ENCODE results near the gene CABP7. TPM values are rescaled to one million over a fixed set of nuclear protein-coding genes. Genes with fewer than 3 reads are reported as not detected.

The CABP7 gene
- polyA plus RNA-seq, 2 donors: 0.04 TPM

- peaks cover 0 to 20% of the 10 kb centered on the region in 2 donors for H3K36me3 ChIP-seq (ENCODE audit: control insufficient read depth in 2 of 2, insufficient read depth in 2 of 2, low read length in 1 of 2)
Observed at GRCh38 chr22:29738118-29738815, 18.5 kb downstream of the CABP7 start.

GRCh38 chr22:29739346-29739875, 19.6 kb downstream of the CABP7 start:
- H3K27ac ChIP-seq (ENCODE audit: low read depth in 2 of 2, low read length in 1 of 2): no peak overlapping the region
- no peaks in the 10 kb centered on the region for H3K27me3 ChIP-seq (ENCODE audit: control insufficient read depth in 1 of 2, insufficient read depth in 2 of 2, low read length in 2 of 2)
- H3K4me1 ChIP-seq (ENCODE audit: control insufficient read depth in 2 of 2, insufficient read depth in 2 of 2, low read length in 1 of 2): peaks cover 4 to 9% of the 10 kb centered on the region in 2 donors
- peaks cover 0 to 15% of the 10 kb centered on the region in 2 donors for H3K36me3 ChIP-seq (ENCODE audit: control insufficient read depth in 2 of 2, insufficient read depth in 2 of 2, low read length in 1 of 2)
- H3K4me3 ChIP-seq (ENCODE audit: low read depth in 1 of 2, low read length in 2 of 2): no peak overlapping the region
- WGBS, 2 donors: 89 to 91% methylated on average over 17 of the region's 17 CpGs
- H3K9me3 ChIP-seq (ENCODE audit: control insufficient read depth in 2 of 2, insufficient read depth in 1 of 2, low read depth in 1 of 2, low read length in 1 of 2): no peaks in the 10 kb centered on the region

More at GRCh38 chr22:29738118-29738815, 18.5 kb downstream of the CABP7 start:
- Histone ChIP-seq H3K4me1 (ENCODE audit: control insufficient read depth in 2 of 2, insufficient read depth in 2 of 2, low read length in 1 of 2) (peaks cover 8 to 16% of the 10 kb centered on the region in 2 donors), H3K4me3 (ENCODE audit: low read depth in 1 of 2, low read length in 2 of 2) (no peak overlapping the region), H3K9me3 (ENCODE audit: control insufficient read depth in 2 of 2, insufficient read depth in 1 of 2, low read depth in 1 of 2, low read length in 1 of 2) (no peaks in the 10 kb centered on the region), H3K27ac (ENCODE audit: low read depth in 2 of 2, low read length in 1 of 2) (no peak overlapping the region), H3K27me3 (ENCODE audit: control insufficient read depth in 1 of 2, insufficient read depth in 2 of 2, low read length in 2 of 2) (no peaks in the 10 kb centered on the region)
- 79 to 90% methylated on average over 14 to 15 of the region's 15 CpGs for WGBS, 2 donors

GRCh38 chr22:29740216-29740615, 20.4 kb downstream of the CABP7 start:
- WGBS, 2 donors: 95 to 96% methylated on average over 5 of the region's 5 CpGs
- Histone ChIP-seq H3K4me1 (ENCODE audit: control insufficient read depth in 2 of 2, insufficient read depth in 2 of 2, low read length in 1 of 2) (peaks cover 6 to 11% of the 10 kb centered on the region in 2 donors), H3K27me3 (ENCODE audit: control insufficient read depth in 1 of 2, insufficient read depth in 2 of 2, low read length in 2 of 2) (no peaks in the 10 kb centered on the region), H3K27ac (ENCODE audit: low read depth in 2 of 2, low read length in 1 of 2) (no peak overlapping the region), H3K9me3 (ENCODE audit: control insufficient read depth in 2 of 2, insufficient read depth in 1 of 2, low read depth in 1 of 2, low read length in 1 of 2) (no peaks in the 10 kb centered on the region), H3K36me3 (ENCODE audit: control insufficient read depth in 2 of 2, insufficient read depth in 2 of 2, low read length in 1 of 2) (peaks cover 0 to 16% of the 10 kb centered on the region in 2 donors), H3K4me3 (ENCODE audit: low read depth in 1 of 2, low read length in 2 of 2) (no peak overlapping the region)

GRCh38 chr22:29741926-29742325, 22.1 kb downstream of the CABP7 start:
- 73 to 84% methylated on average over 2 of the region's 2 CpGs for WGBS, 2 donors
- Histone ChIP-seq H3K27me3 (ENCODE audit: control insufficient read depth in 1 of 2, insufficient read depth in 2 of 2, low read length in 2 of 2) (no peaks in the 10 kb centered on the region), H3K9me3 (ENCODE audit: control insufficient read depth in 2 of 2, insufficient read depth in 1 of 2, low read depth in 1 of 2, low read length in 1 of 2) (no peaks in the 10 kb centered on the region), H3K36me3 (ENCODE audit: control insufficient read depth in 2 of 2, insufficient read depth in 2 of 2, low read length in 1 of 2) (peaks cover 0 to 17% of the 10 kb centered on the region in 2 donors), H3K4me1 (ENCODE audit: control insufficient read depth in 2 of 2, insufficient read depth in 2 of 2, low read length in 1 of 2) (peaks cover 7 to 16% of the 10 kb centered on the region in 2 donors), H3K4me3 (ENCODE audit: low read depth in 1 of 2, low read length in 2 of 2) (no peak overlapping the region), H3K27ac (ENCODE audit: low read depth in 2 of 2, low read length in 1 of 2) (no peak overlapping the region)

GRCh38 chr22:29742326-29742725, 22.5 kb downstream of the CABP7 start:
- Histone ChIP-seq H3K4me3 (ENCODE audit: low read depth in 1 of 2, low read length in 2 of 2) (no peak overlapping the region), H3K36me3 (ENCODE audit: control insufficient read depth in 2 of 2, insufficient read depth in 2 of 2, low read length in 1 of 2) (peaks cover under 1 to 17% of the 10 kb centered on the region in 2 donors), H3K9me3 (ENCODE audit: control insufficient read depth in 2 of 2, insufficient read depth in 1 of 2, low read depth in 1 of 2, low read length in 1 of 2) (no peaks in the 10 kb centered on the region), H3K27ac (ENCODE audit: low read depth in 2 of 2, low read length in 1 of 2) (no peak overlapping the region), H3K27me3 (ENCODE audit: control insufficient read depth in 1 of 2, insufficient read depth in 2 of 2, low read length in 2 of 2) (no peaks in the 10 kb centered on the region), H3K4me1 (ENCODE audit: control insufficient read depth in 2 of 2, insufficient read depth in 2 of 2, low read length in 1 of 2) (peaks cover 7 to 18% of the 10 kb centered on the region in 2 donors)
- 80 to 82% methylated on average over 13 of the region's 13 CpGs for WGBS, 2 donors

GRCh38 chr22:29744902-29745301, 25.1 kb downstream of the CABP7 start:
- Histone ChIP-seq H3K9me3 (ENCODE audit: control insufficient read depth in 2 of 2, insufficient read depth in 1 of 2, low read depth in 1 of 2, low read length in 1 of 2) (no peaks in the 10 kb centered on the region), H3K4me3 (ENCODE audit: low read depth in 1 of 2, low read length in 2 of 2) (no peak overlapping the region), H3K4me1 (ENCODE audit: control insufficient read depth in 2 of 2, insufficient read depth in 2 of 2, low read length in 1 of 2) (peaks cover 7 to 32% of the 10 kb centered on the region in 2 donors), H3K36me3 (ENCODE audit: control insufficient read depth in 2 of 2, insufficient read depth in 2 of 2, low read length in 1 of 2) (peaks cover 6 to 13% of the 10 kb centered on the region in 2 donors), H3K27me3 (ENCODE audit: control insufficient read depth in 1 of 2, insufficient read depth in 2 of 2, low read length in 2 of 2) (no peaks in the 10 kb centered on the region), H3K27ac (ENCODE audit: low read depth in 2 of 2, low read length in 1 of 2) (no peak overlapping the region)
- 28 to 52% methylated on average over 8 of the region's 8 CpGs for WGBS, 2 donors

- Histone ChIP-seq H3K27ac (ENCODE audit: low read depth in 2 of 2, low read length in 1 of 2) (peak overlapping the region; percentile 78 to 91), H3K4me3 (ENCODE audit: low read depth in 1 of 2, low read length in 2 of 2) (peak overlapping the region in 1 of 2 donors; percentile 10), H3K36me3 (ENCODE audit: control insufficient read depth in 2 of 2, insufficient read depth in 2 of 2, low read length in 1 of 2) (peaks cover 6 to 12% of the 10 kb centered on the region in 2 donors), H3K4me1 (ENCODE audit: control insufficient read depth in 2 of 2, insufficient read depth in 2 of 2, low read length in 1 of 2) (peaks cover 3 to 28% of the 10 kb centered on the region in 2 donors), H3K9me3 (ENCODE audit: control insufficient read depth in 2 of 2, insufficient read depth in 1 of 2, low read depth in 1 of 2, low read length in 1 of 2) (no peaks in the 10 kb centered on the region), H3K27me3 (ENCODE audit: control insufficient read depth in 1 of 2, insufficient read depth in 2 of 2, low read length in 2 of 2) (no peaks in the 10 kb centered on the region)
- WGBS, 2 donors: 75 to 85% methylated on average over 7 of the region's 7 CpGs
Observed at GRCh38 chr22:29747832-29748231, 28.0 kb downstream of the CABP7 start.

- Histone ChIP-seq H3K4me3 (ENCODE audit: low read depth in 1 of 2, low read length in 2 of 2) (no peak overlapping the region), H3K36me3 (ENCODE audit: control insufficient read depth in 2 of 2, insufficient read depth in 2 of 2, low read length in 1 of 2) (peaks cover 6 to 12% of the 10 kb centered on the region in 2 donors)
Observed at GRCh38 chr22:29748248-29748893, 28.6 kb downstream of the CABP7 start.

GRCh38 chr22:29750029-29750428, 30.2 kb downstream of the CABP7 start:
- Histone ChIP-seq H3K27ac (ENCODE audit: low read depth in 2 of 2, low read length in 1 of 2) (no peak overlapping the region), H3K36me3 (ENCODE audit: control insufficient read depth in 2 of 2, insufficient read depth in 2 of 2, low read length in 1 of 2) (peaks cover 6 to 12% of the 10 kb centered on the region in 2 donors), H3K27me3 (ENCODE audit: control insufficient read depth in 1 of 2, insufficient read depth in 2 of 2, low read length in 2 of 2) (no peaks in the 10 kb centered on the region), H3K4me1 (ENCODE audit: control insufficient read depth in 2 of 2, insufficient read depth in 2 of 2, low read length in 1 of 2) (peaks cover 3 to 22% of the 10 kb centered on the region in 2 donors), H3K9me3 (ENCODE audit: control insufficient read depth in 2 of 2, insufficient read depth in 1 of 2, low read depth in 1 of 2, low read length in 1 of 2) (no peaks in the 10 kb centered on the region), H3K4me3 (ENCODE audit: low read depth in 1 of 2, low read length in 2 of 2) (no peak overlapping the region)
- 84 to 96% methylated on average over 3 of the region's 3 CpGs for WGBS, 2 donors

More at GRCh38 chr22:29748248-29748893, 28.6 kb downstream of the CABP7 start:
- Histone ChIP-seq H3K4me1 (ENCODE audit: control insufficient read depth in 2 of 2, insufficient read depth in 2 of 2, low read length in 1 of 2) (peaks cover 3 to 28% of the 10 kb centered on the region in 2 donors), H3K27ac (ENCODE audit: low read depth in 2 of 2, low read length in 1 of 2) (peak overlapping the region; percentile 78 to 91), H3K9me3 (ENCODE audit: control insufficient read depth in 2 of 2, insufficient read depth in 1 of 2, low read depth in 1 of 2, low read length in 1 of 2) (no peaks in the 10 kb centered on the region), H3K27me3 (ENCODE audit: control insufficient read depth in 1 of 2, insufficient read depth in 2 of 2, low read length in 2 of 2) (no peaks in the 10 kb centered on the region)
- 88 to 90% methylated on average over 9 of the region's 9 CpGs for WGBS, 2 donors
